Glomerular visceral epithelial cell (primary cell): ENCODE results near the gene ADAMTS9.

ENCODE experiments used
- DNase-seq: peaks from one replicate; pipeline ENCODE4 v3.0.0-alpha.2; 2016; ENCODE audit errors: extremely low spot score

Gene ADAMTS9

GRCh38 chr3:64686446-64686908 is 1.3 kb downstream of the ADAMTS9 start:
- DNase-seq = peak; percentile 66

- peak; percentile 95 for DNase-seq
Observed at GRCh38 chr3:64685800-64686445, 1.9 kb downstream of the ADAMTS9 start.

DNA sequence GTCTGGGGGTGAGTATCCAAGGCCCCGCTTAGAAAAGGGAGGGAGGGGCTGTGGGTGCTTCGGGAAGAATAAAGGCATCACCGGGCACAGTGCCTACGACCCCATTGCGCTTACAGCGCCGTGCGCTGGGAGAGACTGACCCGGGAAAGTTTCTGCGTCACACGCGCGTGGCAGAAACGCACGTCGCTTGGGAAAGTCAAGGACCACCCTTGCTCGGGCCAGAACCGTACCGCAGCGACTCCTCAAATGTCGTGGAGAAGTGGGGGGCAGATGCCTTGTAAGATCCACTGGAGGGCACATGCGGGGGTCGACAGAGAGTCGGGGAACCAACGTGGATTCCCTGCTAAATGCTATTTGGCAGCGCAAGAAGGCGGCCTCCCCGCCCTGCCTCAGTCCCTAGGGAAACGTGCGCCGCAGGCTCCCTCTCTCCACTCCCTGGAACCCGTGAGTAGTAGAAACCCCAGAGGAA is 2.4 kb downstream of the ADAMTS9 start:
- DNase-seq = no peak

DNA sequence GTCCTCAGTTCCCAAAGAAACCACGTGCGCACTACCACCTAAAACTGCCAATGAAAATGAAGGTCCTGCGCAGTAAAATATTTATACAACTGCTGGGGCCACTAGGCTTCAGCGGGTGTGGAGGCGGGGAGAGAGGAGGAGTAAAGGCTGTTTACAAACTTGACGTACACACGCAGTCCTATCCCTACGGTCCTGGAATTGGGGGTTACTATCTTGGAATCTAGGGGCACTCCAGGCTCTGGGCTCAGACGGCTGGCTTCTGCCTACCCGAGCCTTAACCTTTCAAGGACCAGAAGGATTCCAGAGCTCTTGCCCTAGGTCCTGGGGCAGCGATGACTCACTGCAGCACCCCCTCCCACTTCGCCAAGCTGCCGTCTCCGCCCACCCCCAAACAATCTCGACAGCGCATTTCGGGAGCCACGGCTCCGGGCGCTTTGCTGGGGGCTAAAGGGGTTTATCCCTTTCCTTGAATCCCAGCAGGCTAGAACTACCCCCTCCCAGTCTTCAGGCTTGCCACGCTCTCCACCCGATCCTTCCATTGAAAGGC is 3.0 kb downstream of the ADAMTS9 start:
- peak; percentile 40 for DNase-seq

GRCh38 chr3:64681827-64682226 is 6.0 kb downstream of the ADAMTS9 start:
- no peak for DNase-seq

DNA sequence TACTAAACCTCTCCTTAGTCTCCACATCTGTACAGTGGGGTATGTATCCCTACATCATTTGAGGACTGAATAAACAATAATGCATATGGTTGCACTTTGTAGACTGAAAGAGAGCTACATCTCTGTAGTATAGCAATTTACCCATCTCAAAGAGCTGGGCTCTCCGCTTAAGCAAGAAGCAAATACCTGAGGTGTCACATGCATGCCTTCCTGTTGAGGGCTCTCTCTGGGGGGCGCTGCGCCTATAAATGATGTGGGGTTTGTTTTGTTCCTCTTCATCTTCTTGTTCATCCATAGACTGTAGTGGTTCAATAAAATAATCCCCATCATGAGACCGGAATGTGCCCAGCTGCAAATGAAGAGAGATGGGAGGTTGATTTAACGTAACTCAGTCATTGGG is 6.8 kb downstream of the ADAMTS9 start:
- DNase-seq = no peak

DNA sequence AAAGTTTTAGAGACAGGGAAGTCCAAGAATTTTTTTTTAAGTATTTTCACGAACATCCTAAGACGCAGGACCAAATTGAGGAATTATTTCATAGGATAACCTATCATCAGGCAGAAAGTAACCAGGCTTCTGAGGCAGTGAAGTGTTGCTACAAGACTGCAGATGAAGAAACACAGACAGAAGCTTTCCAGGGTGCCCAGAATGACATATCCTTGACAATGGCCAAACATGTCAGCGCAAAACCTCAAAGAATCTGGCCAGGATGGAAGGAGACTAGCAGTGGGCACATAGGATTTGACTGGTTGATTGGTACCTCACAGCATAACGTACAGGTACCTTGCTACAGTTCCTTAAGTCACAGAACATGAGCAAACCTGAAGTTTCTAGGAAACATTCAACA is 7.5 kb downstream of the ADAMTS9 start:
- DNase-seq = no peak

GRCh38 chr3:64677961-64678716 is 9.7 kb downstream of the ADAMTS9 start:
- DNase-seq = no peak

DNA sequence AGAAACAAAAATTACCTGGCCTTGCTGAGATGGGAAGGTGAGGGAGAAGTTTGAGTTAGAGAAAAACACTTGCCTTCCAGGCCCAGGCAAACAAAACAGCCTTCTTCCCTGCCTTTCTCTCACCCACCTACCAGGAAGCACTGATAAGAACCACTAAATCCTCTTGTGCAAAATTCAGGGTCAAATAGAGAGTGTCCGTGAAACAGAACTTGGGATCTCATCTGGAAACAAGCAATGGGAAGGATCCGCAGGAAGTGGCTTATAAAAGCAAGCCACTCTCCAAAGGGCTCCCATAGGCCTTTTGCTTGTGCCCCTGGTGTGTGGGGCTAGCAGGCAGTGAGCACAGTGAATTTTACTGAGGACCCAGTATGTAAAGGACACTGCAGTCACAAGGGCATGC is 11.0 kb downstream of the ADAMTS9 start:
- no peak for DNase-seq

- DNase-seq = no peak
Observed at GRCh38 chr3:64675687-64676247, 12.0 kb downstream of the ADAMTS9 start.

- DNase-seq = peak; percentile 80
Observed at GRCh38 chr3:64674591-64675076, 13.2 kb downstream of the ADAMTS9 start.

GRCh38 chr3:64673159-64673715 is 14.6 kb downstream of the ADAMTS9 start:
- no peak for DNase-seq

DNA sequence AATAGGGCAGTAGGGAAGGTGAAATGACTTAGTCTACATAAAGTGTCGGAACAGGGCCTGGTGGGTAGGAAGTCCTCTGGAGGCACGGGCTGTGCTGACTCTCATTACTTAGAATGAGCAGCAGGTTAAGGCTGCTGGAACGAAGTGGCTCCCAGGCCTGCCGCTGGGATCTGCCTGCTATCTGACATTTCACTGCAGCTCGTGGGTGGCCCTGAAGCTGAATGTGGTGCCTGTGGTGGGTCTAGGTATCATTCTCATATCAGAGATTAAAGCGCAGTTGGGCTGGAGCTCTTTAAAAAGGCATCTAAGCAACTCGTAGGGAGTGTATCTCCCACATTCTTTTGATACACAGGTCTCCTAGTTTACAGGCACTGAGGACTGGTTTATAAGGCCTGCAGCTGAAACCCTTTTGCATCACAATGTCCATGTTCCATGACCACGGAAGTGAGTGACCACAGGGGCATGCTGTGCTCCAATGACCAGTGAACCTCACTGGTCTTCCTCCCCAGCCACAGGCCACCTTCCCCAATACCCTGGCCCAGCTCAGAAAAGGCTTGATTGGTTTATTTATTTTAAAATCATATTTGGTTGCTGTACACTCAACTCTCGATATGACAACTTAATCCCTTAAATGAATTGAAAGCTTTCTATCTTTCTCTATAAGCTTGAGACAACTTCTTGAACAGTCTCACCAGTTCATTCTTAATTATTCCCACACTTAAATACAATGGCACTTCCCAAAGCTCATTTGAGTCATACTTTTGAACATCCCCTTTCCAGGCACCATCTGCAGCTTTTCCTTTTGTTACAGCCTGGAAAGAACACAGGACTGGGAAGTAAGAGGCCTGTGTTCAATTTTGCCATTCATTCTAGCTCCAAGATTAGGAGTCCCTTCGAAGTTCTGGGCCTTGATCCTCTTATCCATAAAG is 19.0 kb downstream of the ADAMTS9 start:
- peak; percentile 39 for DNase-seq

DNA sequence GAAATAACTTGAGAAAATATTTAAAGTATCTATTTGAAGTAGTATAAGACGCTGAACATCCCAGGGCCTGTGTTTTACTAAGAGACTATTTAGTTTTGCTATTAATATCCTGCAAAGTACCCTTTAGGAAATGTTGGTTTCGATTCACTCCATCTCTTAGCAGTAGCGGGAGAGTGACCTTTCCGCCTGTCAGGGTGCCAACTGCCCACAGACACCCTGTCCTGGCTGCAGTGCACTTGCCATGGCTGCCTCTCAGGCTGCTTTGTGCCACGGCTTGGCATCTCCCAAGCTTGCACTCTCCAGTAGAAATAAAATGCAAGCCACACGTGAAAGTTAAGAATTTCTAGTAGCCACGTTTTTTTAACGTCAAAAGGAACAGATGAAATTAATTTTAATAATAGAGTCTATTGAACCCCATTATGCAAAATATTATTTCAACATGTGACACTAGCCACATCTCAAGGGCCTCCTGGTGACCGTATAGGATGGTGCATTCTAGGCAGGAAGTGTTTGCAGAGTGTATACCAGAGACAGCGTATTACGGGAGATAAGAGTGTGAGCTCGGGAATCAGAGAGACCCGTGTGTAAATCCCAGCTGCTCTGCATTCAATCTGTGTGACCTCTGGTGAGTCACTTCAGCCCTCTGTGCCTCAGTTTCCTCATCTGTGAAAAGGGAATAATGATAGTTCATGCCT is 19.8 kb downstream of the ADAMTS9 start:
- peak; percentile 40 for DNase-seq

DNA sequence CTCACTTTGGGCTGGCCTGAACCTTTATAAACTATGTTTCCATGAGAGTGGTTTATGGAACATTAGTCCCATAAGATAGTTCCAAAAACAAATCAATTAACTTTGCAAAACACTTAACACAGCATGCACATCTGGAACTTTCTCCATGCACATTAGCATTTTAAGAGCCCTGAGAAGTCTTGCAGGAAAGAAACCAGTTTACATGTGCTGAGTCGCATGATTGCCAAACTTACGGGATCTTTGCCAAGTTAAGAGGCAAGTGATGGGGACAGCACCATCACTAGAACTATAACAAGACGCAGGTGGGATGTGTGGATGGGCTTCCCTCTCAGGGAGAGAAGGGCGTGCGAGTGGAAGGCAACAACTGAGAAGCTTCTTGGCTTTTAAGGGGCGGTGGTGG is 20.7 kb downstream of the ADAMTS9 start:
- DNase-seq = peak; percentile 36

DNA sequence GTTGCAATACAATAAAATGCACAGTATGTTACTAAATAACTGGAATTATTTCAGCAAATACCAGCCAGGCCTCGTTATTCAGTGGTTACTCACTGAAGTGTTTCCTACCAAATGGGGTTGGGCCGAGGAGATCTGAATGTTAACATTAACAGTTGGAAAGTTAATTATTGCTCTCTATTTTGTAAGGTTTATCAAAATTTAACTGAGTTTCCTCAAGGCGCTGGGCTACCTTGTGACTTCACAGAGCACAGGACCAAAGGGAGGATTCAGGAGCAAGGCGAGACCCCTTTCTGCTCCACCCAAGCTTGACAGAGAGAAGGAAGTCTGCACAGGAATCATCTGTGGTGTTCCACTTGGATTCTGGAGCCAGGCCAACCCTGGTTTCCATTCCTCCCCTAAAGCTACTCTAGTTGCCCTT is 21.6 kb downstream of the ADAMTS9 start:
- peak; percentile 90 for DNase-seq

- DNase-seq = no peak
Observed at GRCh38 chr3:64664397-64664796, 23.4 kb downstream of the ADAMTS9 start.

DNA sequence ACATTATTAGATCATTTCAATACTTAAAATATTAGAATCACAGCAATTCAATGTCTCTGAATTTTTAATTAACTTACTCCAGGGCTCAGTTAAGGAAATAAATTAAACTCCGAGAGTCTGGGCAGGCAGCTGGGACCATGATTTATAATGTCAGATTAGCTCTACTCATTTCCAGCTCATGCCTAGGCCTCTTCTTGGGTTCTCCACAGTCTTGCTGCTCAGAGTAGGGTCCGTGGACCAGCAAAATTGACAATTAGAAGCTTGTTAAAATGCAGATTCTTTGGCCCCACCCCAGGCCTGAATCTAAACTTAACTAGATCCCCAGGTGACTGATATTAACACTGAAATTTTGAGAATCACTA is 28.2 kb downstream of the ADAMTS9 start:
- DNase-seq = no peak

DNA sequence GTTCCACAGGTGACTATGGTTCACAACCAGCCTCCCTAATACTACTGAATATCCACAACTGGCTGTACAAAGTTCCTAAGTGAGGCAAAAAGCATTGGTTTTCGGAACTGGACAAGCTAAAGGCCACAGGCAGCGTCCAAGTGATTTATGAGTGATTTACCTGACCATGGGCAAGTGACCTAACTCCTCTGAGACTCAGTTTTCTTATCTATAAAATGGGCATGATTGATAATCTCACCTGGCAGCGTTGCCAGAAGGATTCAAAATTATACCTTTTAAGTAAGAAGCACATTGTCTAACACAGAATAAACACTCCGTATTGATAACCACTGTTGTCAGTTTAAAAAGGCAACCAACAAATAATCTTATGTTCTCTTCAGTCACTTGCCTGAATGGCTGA is 29.8 kb downstream of the ADAMTS9 start:
- DNase-seq = no peak

DNA sequence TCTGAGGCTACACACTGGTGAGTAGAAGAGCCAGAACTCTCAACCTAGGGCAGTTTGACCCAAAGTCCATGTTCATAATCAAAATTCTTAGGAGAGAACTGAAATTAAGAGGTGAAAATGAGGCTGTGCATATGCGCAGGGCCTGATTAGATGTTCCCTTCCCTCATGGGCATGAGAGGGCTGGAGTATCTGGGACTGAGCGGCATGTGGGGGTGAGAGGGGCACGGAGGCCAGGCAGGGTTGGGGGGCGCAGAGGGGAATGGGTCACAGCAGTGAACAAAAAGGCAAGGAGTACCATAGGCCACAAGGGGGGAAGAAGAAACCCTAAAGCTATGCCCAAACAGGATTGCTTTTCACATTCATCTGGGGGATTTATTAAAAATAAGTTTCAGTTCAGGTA is 31.3 kb downstream of the ADAMTS9 start:
- DNase-seq = no peak
